ENCODE data around the gene ELK1.
"Not testable (repeated sequence)": the region's sequence is repeated elsewhere in the genome, so short reads cannot be mapped to it uniquely, and the experiment has no call there.

ELK1 gene, protein sequence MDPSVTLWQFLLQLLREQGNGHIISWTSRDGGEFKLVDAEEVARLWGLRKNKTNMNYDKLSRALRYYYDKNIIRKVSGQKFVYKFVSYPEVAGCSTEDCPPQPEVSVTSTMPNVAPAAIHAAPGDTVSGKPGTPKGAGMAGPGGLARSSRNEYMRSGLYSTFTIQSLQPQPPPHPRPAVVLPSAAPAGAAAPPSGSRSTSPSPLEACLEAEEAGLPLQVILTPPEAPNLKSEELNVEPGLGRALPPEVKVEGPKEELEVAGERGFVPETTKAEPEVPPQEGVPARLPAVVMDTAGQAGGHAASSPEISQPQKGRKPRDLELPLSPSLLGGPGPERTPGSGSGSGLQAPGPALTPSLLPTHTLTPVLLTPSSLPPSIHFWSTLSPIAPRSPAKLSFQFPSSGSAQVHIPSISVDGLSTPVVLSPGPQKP

GRCh38 chrX:47650164-47651042, at the start of gene ELK1:
Gene ELK1, minus strand, starts transcription at chrX:47650563. Its CDS starts 9,122 bp downstream, at chrX:47641441.
- peak; percentile 91 for DNase-seq

GRCh38 chrX:47697181-47697580, 46.8 kb upstream of the ELK1 start:
- no peak for DNase-seq

GRCh38 chrX:47690175-47690574, 39.8 kb upstream of the ELK1 start:
- no peak for DNase-seq

GRCh38 chrX:47687263-47687662, 36.9 kb upstream of the ELK1 start:
- DNase-seq = no peak

- DNase-seq = no peak
Measured at GRCh38 chrX:47683829-47684205, 33.5 kb upstream of the ELK1 start.

GRCh38 chrX:47683184-47683828, 32.9 kb upstream of the ELK1 start:
- no peak for DNase-seq

DNA sequence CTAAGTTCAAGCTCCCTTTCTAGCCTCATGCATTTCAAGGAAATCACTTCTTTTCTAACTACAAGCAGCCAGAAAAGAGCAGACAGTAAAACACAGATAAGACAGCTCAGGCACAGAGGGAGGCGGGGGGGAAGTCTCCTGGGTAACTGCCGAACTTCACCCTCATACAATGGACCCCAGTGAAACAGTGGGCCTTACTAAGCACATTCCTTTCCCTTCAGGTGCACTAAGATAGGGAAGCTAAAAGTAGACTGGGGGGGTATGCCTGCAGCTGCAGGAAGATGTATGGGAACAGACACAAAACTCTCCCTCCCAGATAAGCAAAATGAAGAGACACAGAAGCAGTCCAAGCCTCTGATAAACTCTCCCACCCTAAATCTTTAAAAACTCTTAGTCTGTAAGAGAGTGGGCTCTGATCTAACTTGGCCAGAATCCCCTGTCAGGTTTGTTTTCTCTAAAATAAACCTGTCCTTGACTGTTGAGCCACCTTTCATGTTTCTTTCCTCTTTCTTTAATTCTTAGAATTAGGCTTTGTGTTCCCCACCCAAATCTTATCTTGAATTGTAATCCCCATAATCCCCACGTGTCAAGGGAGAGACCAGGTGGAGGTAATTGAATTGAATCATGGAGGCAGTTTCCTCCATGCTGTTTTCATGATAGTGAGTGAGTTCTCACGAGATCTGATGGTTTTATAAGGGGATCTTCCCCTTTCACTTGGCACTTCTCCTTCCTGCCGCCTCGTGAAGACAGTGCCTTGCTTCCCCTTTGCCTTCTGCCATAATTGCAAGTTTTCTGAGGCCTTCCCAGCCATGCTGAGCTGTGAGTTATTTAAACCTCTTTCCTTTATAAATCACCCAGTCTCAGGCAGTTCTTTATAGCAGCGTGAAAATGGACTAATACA, 25.8 kb upstream of the ELK1 start:
- not testable (repeated sequence) for DNase-seq

DNA sequence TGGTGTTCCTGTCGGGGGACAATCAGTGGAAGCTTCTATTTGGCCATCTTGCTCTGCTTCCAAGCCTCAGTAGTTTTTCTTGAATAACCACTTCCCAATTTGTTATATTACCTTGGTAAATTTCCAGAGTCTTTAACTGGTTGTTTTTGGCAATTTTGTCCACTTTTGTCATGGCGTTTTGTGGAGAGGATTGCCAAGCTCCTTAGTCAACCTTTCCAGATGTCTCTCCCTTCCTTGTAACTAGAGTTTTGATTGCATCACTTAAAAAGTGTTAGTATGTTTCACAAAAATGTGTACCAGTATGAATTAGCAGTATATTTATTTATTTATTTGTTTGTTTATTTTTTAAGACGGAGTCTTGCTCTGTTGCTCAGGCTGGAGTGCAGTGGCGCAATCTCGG, 24.4 kb upstream of the ELK1 start:
- DNase-seq = no peak

GRCh38 chrX:47665797-47666196, 15.4 kb upstream of the ELK1 start:
- not testable (repeated sequence) for DNase-seq

- no peak for DNase-seq
Measured at GRCh38 chrX:47664737-47665136, 14.4 kb upstream of the ELK1 start.

DNA sequence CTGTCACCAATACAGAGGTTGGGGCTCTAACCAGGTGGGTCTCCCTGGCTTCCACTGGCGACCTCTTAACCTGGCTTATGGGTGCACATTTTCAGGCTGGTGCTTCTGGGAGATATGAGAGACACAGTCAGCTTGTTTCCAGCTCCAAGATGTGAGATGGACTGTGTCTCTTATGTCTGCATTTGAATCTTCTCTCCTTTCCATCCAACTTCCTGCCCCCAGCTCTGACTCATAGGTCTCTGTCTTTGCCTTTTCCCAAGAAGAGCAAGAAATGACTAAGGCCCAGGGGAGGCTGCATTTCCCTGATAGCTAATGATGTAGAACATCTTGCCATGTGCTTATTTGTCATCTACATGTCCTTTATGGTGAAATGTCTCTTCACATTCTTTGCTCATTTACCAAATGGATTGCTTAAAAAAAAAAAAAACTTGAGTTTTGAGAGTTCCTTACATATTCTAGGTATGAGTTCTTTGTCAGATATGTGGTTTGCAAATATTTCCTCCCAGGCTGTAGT, 11.8 kb upstream of the ELK1 start:
- DNase-seq = no peak

- no peak for DNase-seq
Measured at GRCh38 chrX:47661539-47661938, 11.2 kb upstream of the ELK1 start.

DNA sequence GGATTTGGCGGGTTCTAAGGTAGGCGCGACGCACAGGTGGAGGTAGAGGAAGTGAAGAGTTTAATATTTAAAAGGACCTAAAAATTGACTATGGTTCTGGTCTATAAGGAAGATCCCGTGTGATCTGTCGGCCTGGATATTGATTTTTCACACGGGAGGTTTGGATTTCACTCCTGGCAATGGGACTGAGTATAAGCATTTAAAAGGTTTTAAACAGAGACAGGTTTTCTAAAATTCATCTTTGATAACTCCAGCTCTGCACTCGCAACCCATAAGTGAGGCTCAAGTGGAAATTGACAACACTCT, 9.0 kb upstream of the ELK1 start:
- DNase-seq = no peak

DNA sequence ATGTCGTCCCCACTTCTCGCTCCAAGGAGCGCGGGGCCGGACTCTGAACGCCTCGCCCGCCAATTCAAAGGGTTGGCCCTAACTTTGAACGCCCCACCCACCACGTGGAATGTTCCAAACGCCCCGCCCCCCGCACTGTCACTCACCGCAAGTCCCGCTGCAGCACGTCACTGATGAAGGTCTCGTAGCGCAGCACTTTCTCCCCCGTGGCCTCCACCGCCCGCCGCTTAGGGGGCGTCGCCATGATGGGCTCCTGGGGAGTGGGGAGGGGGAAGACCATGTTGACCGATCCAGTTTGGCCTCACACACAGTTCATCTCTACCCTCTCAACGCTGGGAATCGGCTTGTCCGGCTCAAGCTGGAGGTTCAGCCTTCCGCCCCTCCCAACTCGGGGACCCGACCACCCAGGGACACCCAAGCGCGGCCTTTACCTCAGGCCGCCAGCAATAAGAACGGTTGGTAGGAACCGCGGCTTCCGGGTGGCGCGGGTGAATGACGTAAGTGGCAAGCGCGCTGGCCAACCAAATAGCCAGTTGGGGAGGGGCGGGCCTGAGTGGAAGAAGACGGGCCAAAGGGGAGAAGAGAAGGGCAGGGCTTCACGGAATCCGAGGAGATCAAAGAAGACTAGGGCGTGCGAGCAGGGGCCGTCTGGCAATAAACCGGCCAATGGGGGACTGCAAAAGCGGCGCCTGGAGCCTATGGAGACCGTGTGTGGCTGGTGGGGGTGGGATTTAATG, 8.5 kb upstream of the ELK1 start, which contains the start of gene UXT:
UXT (minus strand) TSS at position 497 of the 737 bp plus-strand sequence; CDS start at position 244, 253 bp downstream.
- DNase-seq = peak; percentile 86

- DNase-seq = no peak
Measured at GRCh38 chrX:47658301-47658683, 7.9 kb upstream of the ELK1 start.

GRCh38 chrX:47651043-47651905, 911 bp upstream of the ELK1 start:
- no peak for DNase-seq

- DNase-seq = no peak
Measured at GRCh38 chrX:47649781-47650163, 591 bp downstream of the ELK1 start.

GRCh38 chrX:47649271-47649670, 1.1 kb downstream of the ELK1 start:
- DNase-seq = no peak

DNA sequence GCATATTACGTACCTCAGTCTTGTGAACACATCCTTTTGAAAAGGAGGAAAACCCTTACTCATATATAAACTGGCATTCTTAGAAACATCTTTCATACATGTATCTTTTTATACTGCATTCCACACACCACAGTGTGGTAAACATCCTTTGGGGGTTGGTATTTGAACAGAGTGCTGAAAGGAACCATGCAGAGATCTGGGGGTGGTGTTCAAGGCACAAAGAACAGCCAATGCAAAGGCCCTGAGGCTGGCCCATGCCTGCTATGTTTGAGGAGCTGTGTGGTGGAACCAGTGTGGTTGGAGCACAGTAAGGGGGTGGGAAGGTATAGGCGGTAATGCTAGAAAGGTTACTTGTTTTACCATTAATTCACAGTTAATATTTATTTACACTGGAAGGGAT, 2.0 kb downstream of the ELK1 start:
- no peak for DNase-seq

DNA sequence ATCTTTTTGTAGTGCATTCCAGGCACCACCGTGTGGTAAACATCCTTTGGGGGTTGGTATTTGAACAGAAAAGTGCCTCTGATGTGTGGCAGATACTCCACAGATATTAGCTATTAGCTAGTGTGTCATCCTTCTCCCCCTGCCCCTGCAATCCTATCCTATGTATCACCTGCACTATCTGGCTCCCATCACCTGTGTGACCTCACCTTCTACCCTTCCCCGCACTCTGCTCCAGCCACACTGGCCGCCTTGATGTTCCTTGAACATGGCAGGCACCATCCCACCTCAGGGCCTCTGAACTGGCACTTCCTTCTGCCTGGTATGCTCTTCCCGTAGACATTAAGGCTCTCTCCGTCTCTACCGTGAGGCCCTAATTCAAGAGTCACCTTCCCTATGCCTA, 3.7 kb downstream of the ELK1 start:
- no peak for DNase-seq

DNA sequence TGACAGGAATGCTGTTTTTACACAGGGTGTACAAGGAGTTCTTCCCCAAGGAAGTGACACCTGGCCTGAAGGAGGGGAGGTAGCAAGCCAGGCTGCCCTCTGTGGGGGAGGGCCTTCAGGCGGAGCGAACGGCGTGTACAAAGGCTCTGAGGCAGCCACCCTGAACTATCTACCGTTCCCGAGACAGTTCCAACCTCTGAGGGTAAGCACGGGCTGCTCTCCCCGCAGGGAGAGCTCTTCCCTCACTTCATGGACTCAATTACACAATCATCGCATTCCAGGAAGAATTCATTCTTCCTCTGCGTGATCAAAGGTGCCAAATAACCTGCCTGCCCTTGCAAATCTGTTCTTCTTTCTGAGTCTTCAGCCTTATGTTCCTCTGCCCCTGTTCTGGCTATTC, 4.8 kb downstream of the ELK1 start:
- no peak for DNase-seq
